SH-SY5Y (cell line): ENCODE measurements around the gene TXNL4A.

ENCODE experiments used
- GATA2 ChIP-seq: IDR thresholded peaks from 2 replicates; pipeline ENCODE4 v1.6.1; 2011; ENCODE audit warnings: mild to moderate bottlenecking, low read depth, low read length
- GATA3 ChIP-seq: IDR thresholded peaks from 2 replicates; pipeline ENCODE4 v1.6.1; 2011; ENCODE audit warnings: low read depth, mild to moderate bottlenecking, low read length, moderate library complexity

Gene TXNL4A

GRCh38 chr18:80009661-80010550, 21.5 kb upstream of the TXNL4A start:
- no peak for TF ChIP-seq GATA2
- no peak for TF ChIP-seq GATA3

- TF ChIP-seq GATA3 (no peak), GATA2 (no peak)
These were observed 18.4 kb upstream of the TXNL4A start for GRCh38 chr18:80006724-80007123.

GRCh38 chr18:80004600-80005342, 16.4 kb upstream of the TXNL4A start:
- TF ChIP-seq GATA3 (no peak), GATA2 (no peak)

GRCh38 chr18:80002468-80002867, 14.1 kb upstream of the TXNL4A start:
- TF ChIP-seq GATA2 (no peak), GATA3 (no peak)

GRCh38 chr18:80000877-80001276, 12.5 kb upstream of the TXNL4A start:
- TF ChIP-seq GATA3 (no peak), GATA2 (no peak)

DNA sequence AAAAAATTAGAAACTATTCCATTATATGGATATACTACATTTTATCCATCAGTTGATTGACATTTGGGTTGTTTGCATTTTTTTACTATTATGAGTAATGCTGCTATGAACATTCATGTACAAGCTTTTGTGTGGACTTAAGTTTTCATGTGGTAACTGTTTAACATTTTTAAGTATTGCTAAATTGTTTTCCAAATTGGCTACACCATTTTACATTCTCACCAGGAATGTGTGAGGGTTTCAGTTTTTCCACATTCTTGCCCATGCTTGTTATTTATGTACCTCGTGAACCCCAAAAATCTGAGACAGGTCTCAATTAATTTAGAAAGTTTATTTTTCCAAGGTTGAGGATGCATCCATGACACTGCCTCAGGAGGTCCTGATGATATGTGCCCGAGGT, 3.1 kb upstream of the TXNL4A start:
- TF ChIP-seq GATA2 = no peak
- no peak for TF ChIP-seq GATA3

- TF ChIP-seq GATA2 (no peak), GATA3 (no peak)
These were observed 783 bp upstream of the TXNL4A start for GRCh38 chr18:79989195-79989497.

- TF ChIP-seq GATA3 (no peak), GATA2 (no peak)
These were observed 302 bp downstream of the TXNL4A start for GRCh38 chr18:79988071-79988450.

DNA sequence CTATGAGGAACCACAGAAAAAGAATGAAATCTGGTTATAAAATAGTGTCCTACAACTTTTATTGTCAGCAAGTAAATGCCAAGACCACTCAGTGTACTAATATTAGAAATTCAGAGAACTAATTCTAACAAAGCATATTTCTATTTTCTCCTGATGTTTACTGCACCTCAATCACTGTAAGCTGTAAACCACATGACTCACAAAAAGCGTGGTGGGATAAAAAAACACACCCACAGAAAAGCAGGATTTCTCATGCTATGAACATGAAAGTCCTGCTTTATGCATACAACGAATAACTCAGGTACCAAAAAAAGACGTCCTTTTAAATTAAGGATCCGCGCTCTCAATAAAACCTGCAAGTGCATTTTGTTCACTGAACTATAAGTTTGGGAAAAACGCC, 797 bp downstream of the TXNL4A start:
- TF ChIP-seq GATA3 = no peak
- TF ChIP-seq GATA2 = no peak

DNA sequence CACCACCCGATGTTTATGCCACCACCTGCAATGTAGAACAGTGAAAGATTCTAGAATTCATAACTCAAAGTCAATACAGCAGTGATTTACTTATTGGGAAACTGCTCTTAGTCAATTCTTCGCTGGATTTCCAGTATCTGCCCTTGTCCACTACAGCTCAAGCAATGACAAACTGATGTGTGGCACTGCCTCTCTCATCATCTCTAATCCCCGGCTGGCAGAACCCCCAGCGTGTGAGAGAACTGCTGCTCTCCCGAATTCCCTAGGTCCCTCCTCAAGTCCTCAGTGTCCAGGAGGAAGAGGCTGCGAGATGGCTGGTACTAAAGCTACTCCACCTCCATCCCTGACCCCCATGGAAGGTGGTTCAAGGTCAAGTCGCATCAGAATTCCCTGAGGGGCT, 1.6 kb downstream of the TXNL4A start:
- TF ChIP-seq GATA3 (no peak), GATA2 (no peak)

- TF ChIP-seq GATA3 = no peak
- TF ChIP-seq GATA2 = no peak
These were observed 3.2 kb downstream of the TXNL4A start for GRCh38 chr18:79985172-79985571.

GRCh38 chr18:79983793-79984192, 4.6 kb downstream of the TXNL4A start:
- TF ChIP-seq GATA2 (no peak), GATA3 (no peak)

GRCh38 chr18:79983253-79983652, 5.1 kb downstream of the TXNL4A start:
- TF ChIP-seq GATA2 (no peak), GATA3 (no peak)

DNA sequence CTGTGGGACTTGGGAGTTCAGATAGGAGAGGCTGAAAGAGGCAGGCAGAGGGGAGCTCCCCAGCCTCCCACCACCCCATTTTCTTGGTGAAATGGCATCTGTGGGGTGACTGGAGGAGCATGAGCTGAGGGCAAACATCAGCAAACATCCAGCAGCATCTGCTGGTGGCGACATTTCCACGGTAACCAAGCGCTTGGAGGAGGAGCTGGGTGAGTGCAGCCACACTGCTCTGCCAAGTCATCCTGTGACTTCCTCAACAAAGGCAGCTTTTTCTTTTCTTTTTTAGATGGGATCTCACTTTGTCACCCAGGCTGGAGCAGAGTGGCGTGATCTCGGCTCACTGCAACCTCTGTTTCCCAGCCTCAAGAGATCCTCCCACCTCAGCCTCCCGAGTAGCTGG, 5.6 kb downstream of the TXNL4A start:
- TF ChIP-seq GATA2 = no peak
- TF ChIP-seq GATA3 = no peak

- no peak for TF ChIP-seq GATA3
- no peak for TF ChIP-seq GATA2
These were observed 7.8 kb downstream of the TXNL4A start for GRCh38 chr18:79980585-79980984.
